ENCODE results near the gene STK16.
A peak's percentile ranks its signal among the peaks of the same experiment; 100 is the strongest.
"Not testable (repeated sequence)": the region's sequence is repeated elsewhere in the genome, so short reads cannot be mapped to it uniquely, and the experiment has no call there.

Gene STK16

GRCh38 chr2:219245148-219245898 lies at the start of gene STK16, which contains the start of gene GLB1L:
STK16 (plus strand) TSS chr2:219245479; CDS start chr2:219246000, 521 bp downstream.
GLB1L (minus strand) TSS chr2:219245444; CDS start chr2:219243573, 1,871 bp downstream.
- peak within 1 kb of the TSS; percentile 89 for H3K4me3 ChIP-seq (ENCODE audit: low read length)
- TF ChIP-seq ZNF274 (IDR thresholded peaks at IDR 0.05; ENCODE audit: low read depth, low read length): no peak

DNA sequence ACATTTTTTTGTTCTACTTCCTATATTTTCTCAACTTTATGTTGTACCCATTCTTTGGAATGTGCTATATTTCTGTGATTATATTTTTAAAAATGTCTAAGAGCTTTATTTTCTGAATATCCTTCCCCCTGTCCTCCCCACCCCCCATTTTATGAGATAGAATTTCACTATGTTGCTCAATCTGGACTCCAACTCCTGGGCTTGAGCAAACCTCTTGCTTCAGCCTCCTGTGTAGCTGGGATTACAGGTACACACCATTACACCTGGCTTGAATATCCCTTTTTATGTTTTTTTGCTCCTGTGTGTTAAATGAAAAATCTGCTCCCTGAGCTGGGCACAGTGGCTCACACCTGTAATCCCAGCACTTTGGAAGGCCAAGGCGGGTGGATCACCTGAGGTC lies 47.9 kb upstream of the STK16 start:
- no peak for TF ChIP-seq ZNF274 (IDR thresholded peaks at IDR 0.05; ENCODE audit: low read depth, low read length)
- no peak overlapping the region for H3K4me3 ChIP-seq (ENCODE audit: low read length)

- no peak overlapping the region for H3K4me3 ChIP-seq (ENCODE audit: low read length)
- no peak for TF ChIP-seq ZNF274 (IDR thresholded peaks at IDR 0.05; ENCODE audit: low read depth, low read length)
Observed at GRCh38 chr2:219198974-219199373, 46.3 kb upstream of the STK16 start.

GRCh38 chr2:219199470-219200211 lies 45.6 kb upstream of the STK16 start:
- H3K4me3 ChIP-seq (ENCODE audit: low read length): no peak overlapping the region
- no peak for TF ChIP-seq ZNF274 (IDR thresholded peaks at IDR 0.05; ENCODE audit: low read depth, low read length)

DNA sequence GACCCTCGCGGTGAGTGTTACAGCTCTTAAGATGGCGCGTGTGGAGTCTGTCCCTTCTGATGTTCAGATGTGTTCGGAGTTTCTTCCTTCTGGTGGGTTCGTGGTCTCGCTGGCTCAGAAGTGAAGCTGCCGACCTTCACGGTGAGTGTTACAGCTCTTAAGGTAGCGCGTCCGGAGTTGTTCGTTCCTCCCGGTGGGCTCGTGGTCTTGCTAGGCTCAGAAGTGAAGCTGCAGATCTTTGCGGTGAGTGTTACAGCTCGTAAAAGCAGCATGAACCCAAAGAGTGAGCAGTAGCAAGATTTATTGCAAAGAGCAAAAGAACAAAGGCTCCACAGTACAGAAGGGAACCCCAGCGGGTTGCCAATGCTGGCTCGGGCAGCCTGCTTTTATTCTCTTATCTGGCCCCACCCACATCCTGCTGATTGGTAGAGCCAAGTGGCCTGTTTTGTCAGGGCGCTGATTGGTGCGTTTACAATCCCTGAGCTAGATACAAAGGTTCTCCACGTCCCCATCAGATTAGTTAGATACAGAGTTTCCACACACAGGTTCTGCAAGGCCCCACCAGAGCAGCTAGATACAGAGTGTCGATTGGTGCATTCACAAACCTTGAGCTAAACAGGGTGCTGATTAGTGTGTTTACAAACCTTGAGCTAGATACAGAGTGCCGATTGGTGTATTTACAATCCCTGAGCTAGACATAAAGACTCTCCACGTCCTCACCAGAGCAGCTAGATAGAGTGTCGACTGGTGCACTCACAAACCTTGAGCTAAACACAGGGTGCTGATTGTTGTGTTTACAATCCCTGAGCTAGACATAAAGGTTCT lies 44.6 kb upstream of the STK16 start:
- H3K4me3 ChIP-seq (ENCODE audit: low read length): not testable (repeated sequence)

DNA sequence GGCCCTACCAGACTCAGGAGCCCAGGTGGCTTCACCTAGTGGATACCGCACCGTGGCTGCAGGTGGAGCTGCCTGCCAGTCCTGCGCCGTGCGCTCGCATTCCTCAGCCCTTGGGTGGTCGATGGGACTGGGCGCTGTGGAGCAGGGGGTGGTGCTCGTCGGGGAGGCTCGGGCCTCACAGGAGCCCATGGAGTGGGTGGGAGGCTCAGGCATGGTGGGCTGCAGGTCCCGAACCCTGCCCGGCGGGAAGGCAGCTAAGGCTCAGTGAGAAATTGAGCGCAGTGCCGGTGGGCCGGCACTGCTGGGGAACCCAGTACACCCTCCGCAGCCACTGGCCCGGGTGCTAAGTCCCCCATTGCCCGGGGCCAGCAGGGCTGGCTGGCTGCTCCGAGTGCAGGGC lies 43.9 kb upstream of the STK16 start:
- H3K4me3 ChIP-seq (ENCODE audit: low read length): not testable (repeated sequence)

DNA sequence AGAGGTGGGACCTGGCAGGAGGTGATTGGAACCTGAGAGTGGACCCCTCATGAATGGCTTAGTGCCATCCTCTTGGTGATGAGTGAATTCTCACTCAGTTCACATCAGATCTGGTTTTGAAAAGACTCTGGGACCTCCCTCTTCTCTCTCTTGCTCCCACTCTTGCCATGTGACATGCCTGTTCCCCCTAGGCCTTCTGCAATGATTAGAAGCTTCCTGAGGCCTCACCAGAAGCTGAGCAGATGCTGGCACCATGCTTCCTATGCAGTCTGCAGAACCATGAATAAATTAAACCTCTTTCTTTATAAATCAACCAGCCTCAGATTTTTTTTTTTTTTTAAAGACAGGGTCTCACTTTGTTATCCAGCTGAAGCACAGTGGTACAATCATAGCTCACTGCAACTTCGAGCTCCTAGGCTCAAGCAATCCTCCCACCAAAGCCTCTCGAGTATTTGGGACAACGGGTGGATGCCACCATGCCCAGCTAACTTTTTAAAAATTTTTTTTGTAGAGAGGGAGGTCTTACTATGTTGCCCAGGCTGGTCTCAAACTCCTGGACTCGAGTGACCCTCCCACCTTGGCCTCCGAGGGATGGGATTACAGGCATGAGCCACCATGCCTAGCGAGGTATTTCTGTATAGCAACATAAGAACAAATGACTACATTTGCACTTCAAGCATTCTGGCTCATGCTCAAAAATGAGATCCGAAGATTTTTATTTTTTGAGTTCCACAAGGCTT lies 40.7 kb upstream of the STK16 start:
- H3K4me3 ChIP-seq (ENCODE audit: low read length): no peak overlapping the region
- no peak for TF ChIP-seq ZNF274 (IDR thresholded peaks at IDR 0.05; ENCODE audit: low read depth, low read length)

DNA sequence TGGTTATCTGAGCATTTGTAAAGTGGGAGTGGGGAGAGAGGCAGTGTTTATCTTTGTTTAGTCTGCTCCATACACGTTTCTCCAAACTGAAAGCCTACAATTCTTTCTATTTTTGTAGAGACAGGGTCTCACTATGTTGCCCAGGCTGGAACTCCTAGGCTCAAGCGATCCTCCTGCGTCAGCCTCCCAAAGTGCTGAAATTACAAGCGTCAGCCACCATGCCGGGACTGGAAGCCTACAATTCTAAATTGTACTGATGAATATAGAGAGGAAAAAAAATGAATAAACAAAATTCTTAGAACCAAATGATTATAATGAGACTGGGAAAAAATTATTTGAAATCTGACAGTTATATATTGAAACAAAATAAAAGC lies 40.1 kb upstream of the STK16 start:
- no peak for TF ChIP-seq ZNF274 (IDR thresholded peaks at IDR 0.05; ENCODE audit: low read depth, low read length)
- no peak overlapping the region for H3K4me3 ChIP-seq (ENCODE audit: low read length)

DNA sequence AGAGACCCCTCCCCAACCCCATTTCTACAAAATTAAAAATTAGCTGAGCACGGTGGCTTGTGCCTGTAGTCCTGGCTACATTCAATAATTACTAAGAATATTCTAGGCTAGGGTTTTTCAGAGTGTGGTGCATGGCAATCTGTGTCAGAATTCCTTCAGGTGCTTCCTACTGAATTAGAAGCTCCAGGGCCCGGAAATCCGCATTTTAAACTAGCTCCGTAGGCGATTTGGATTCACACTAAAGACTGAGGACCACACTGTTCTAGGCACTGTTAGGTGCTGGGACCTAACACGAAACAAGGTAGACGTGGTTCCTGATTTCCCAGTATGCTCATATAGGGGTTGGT lies 39.3 kb upstream of the STK16 start:
- H3K4me3 ChIP-seq (ENCODE audit: low read length): peak overlapping the region; percentile 78; the same call in 1 of the 2 replicates
- no peak for TF ChIP-seq ZNF274 (IDR thresholded peaks at IDR 0.05; ENCODE audit: low read depth, low read length)

- peak within 1 kb of the TSS; percentile 78 for H3K4me3 ChIP-seq (ENCODE audit: low read length)
- TF ChIP-seq ZNF274 (IDR thresholded peaks at IDR 0.05; ENCODE audit: low read depth, low read length): no peak
Observed at GRCh38 chr2:219206328-219207133, 38.7 kb upstream of the STK16 start, which contains the start of gene ZFAND2B. ZFAND2B (plus strand) TSS chr2:219206782; CDS start chr2:219206988, 206 bp downstream.

- peak overlapping the region; percentile 55; the same call in 1 of the 2 replicates for H3K4me3 ChIP-seq (ENCODE audit: low read length)
- no peak for TF ChIP-seq ZNF274 (IDR thresholded peaks at IDR 0.05; ENCODE audit: low read depth, low read length)
Observed at GRCh38 chr2:219207134-219207883, 38.0 kb upstream of the STK16 start.
